GM10266 (cell line): ENCODE measurements around the gene FOCAD.

Source experiments
- DNase-seq: peaks from one replicate; pipeline ENCODE4 v3.0.0; 2012; ENCODE audit errors: extremely low spot score
- CTCF ChIP-seq: IDR thresholded peaks from 2 replicates; pipeline ENCODE4 v1.5.1; 2012; ENCODE audit warnings: mild to moderate bottlenecking, low read depth; ENCODE audit not compliant: control insufficient read depth, insufficient read depth; ENCODE audit errors: missing control alignments

The FOCAD gene

DNA sequence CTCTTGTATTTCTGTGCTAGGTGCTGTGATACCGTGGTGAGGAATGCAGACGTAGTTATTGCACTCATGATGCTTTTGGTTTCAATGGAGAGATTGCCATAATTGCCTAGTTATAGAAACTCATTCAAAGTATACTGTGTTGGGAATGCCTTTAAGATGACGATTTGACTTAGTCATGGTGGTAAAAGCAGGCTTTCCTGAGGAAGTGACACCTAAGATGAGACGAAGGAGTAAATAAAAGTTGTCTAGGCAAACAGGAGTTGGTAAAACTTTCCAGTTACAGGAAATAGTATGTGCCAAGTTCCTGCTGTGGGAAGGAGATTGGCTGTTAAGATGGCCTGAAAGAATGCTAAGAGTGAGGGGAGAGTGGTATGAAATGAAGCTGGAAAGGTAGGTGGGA lies 48.1 kb downstream of the FOCAD start:
- TF ChIP-seq CTCF, result no peak
- no peak for DNase-seq

- no peak for TF ChIP-seq CTCF
- DNase-seq, result no peak
These were observed 50.2 kb downstream of the FOCAD start for GRCh38 chr9:20734275-20734674.

GRCh38 chr9:20740304-20740703 lies 56.2 kb downstream of the FOCAD start:
- DNase-seq, result no peak
- TF ChIP-seq CTCF, result no peak

DNA sequence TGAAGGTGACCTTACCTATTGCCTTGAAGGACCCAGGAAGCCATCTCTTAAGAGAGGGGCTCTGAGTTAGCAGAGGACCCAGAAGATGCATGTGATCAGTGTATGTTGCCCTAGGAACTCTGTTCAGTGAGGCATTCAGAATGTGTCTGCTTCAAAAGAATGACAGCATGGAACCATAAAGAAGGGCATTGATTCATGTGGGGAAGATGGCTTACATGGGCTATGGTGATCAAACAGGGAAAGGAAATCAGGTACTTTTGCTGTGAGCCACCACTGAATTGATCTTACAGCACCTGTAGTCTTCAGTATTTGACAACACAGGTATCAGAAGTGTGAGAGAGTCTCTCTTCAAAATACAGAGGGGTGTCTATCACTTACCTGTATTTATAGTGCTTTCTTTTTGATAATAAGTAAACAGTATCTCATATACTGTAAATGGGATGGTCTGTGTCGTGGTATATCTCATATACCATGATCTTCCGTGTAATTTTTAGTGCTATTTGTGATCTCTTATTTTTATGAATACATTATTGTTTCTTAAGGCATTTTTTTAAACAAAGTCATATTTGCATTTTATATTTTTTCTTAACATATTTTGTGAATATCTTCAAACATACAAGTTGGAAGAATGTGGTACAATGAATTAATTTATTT lies 57.0 kb downstream of the FOCAD start:
- no peak for DNase-seq
- no peak for TF ChIP-seq CTCF

- no peak for DNase-seq
- TF ChIP-seq CTCF, result no peak
These were observed 58.8 kb downstream of the FOCAD start for GRCh38 chr9:20742833-20743232.

DNA sequence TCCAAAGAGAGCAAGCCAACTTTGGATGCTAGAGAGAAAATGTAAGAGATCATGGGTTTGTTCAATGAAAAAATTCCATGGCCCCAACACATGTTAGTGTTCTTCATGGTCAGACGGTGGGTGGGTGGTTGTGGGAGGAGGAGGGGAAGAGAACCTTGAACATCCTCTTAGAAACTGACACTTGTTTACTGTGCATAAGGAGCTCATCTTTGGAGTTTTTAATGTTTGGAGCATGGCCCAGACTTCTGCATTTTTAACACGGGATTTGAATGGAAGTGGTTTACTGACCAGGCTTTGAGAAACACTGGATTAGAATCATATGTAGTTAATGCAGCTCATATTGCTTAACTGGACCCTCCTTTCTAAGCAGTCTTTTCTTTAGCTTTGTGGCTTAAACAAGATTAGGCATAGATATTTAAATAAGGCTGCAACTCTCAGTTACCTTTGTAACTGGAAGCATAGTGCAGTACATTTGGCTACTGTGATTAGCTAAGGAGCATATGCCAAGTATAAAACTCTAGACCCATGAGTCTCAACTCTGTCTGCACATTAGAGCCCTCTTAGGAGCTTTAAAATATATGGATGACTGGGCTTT lies 60.1 kb downstream of the FOCAD start:
- no peak for DNase-seq
- no peak for TF ChIP-seq CTCF

GRCh38 chr9:20746967-20747366 lies 62.9 kb downstream of the FOCAD start:
- TF ChIP-seq CTCF, result no peak
- no peak for DNase-seq
